Measurements from ENCODE around the gene GABRB3. TPM values are rescaled to one million over a fixed set of nuclear protein-coding genes. Genes with fewer than 3 reads are reported as not detected.
A peak's percentile ranks its signal among the peaks of the same experiment; 100 is the strongest.

Gene GABRB3
- total and polyA plus RNA-seq, 2 of the 8 experiments (the other 6 are each of a cell fraction or from before 2014, with no cell fraction given), result 98.8 to 163 TPM

- TF ChIP-seq CHD7 (IDR thresholded peaks at IDR 0.05; ENCODE audit: insufficient replicate concordance, low read length) (no peak), CHD2 (IDR thresholded peaks at IDR 0.05; ENCODE audit: low read length) (0 out of 2 replicates have a peak, but pooled peaks have one; percentile 11), PHF8 (conservative IDR thresholded peaks at IDR 0.05; ENCODE audit: low read depth, low read length) (no peak), CEBPB (IDR thresholded peaks at IDR 0.05; ENCODE audit: low read depth, low read length) (no peak), HDAC2 (IDR thresholded peaks at IDR 0.05; ENCODE audit: borderline replicate concordance in 1 of 2, low read depth in 2 of 2, low read length in 2 of 2) (peak; percentile 42 to 97; a peak in 2 of 4 replicates), RFX5 (IDR thresholded peaks at IDR 0.05; ENCODE audit: borderline replicate concordance, low read depth, low read length) (no peak), TCF12 (IDR thresholded peaks at IDR 0.05; ENCODE audit: low read depth, low read length) (no peak), TAF1 (IDR thresholded peaks at IDR 0.05; ENCODE audit: low read depth, low read length) (peak; percentile 51; the same call in 1 of the 2 replicates), SAP30 (IDR thresholded peaks at IDR 0.05; ENCODE audit: insufficient read depth, insufficient replicate concordance, low read length) (peak; percentile 99), CREB1 (IDR thresholded peaks at IDR 0.05) (no peak), TBP (IDR thresholded peaks at IDR 0.05; ENCODE audit: low read depth, low read length) (0 out of 2 replicates have a peak, but pooled peaks have one; percentile 31)
Observed at GRCh38 chr15:26771578-26772153, 1.2 kb downstream of the GABRB3 start (continued).

Measured in H1 (cell line).